ENCODE results near the gene GRIP1. TPM values are rescaled to one million over a fixed set of nuclear protein-coding genes. Genes with fewer than 3 reads are reported as not detected.

Gene GRIP1
- total and polyA plus RNA-seq, 2 experiments from 2014 or later, result 7.7 TPM

- Histone ChIP-seq H3K9me2 (replicated peaks; ENCODE audit: insufficient read depth) (no peaks in the 10 kb centered on the region), H3K4me1 (ENCODE audit: insufficient read depth) (no peaks in the 10 kb centered on the region), H3K4me2 (no peak overlapping the region), H3K9me3 (ENCODE audit: low read depth) (no peaks in the 10 kb centered on the region), H4K20me1 (ENCODE audit: insufficient read depth, poor library complexity, severe bottlenecking) (no peaks in the 10 kb centered on the region), H3K36me3 (replicated peaks; ENCODE audit: insufficient read depth, low read depth) (no peaks in the 10 kb centered on the region), H3K79me2 (no peaks in the 10 kb centered on the region), H3K27me3 (no peaks in the 10 kb centered on the region), H3K4me3 (no peak overlapping the region), H2AFZ (no peak overlapping the region), H3K27ac (no peak overlapping the region)
- TF ChIP-seq EZH2 (IDR thresholded peaks at IDR 0.05; ENCODE audit: borderline replicate concordance) (no peak), EZH2phosphoT487 (IDR thresholded peaks at IDR 0.05; ENCODE audit: low read depth, severe bottlenecking, unreplicated experiment) (no peak), CTCF (IDR thresholded peaks at IDR 0.05; ENCODE audit: poor library complexity) (no peak)
- 82% methylated on average over 1 of the region's 1 CpG for WGBS (ENCODE audit: low lambda C conversion rate, missing lambda C conversion rate)
- no peak for DNase-seq (ENCODE audit: low spot score)
Observed at GRCh38 chr12:66331814-66332213, 347.1 kb downstream of the GRIP1 start.

- H3K4me2 ChIP-seq, result no peak overlapping the region
- no peak for DNase-seq (ENCODE audit: low spot score)
- H3K9me2 ChIP-seq (replicated peaks; ENCODE audit: insufficient read depth), result no peaks in the 10 kb centered on the region
- TF ChIP-seq EZH2 (IDR thresholded peaks at IDR 0.05; ENCODE audit: borderline replicate concordance), result no peak
- no peak for TF ChIP-seq EZH2phosphoT487 (IDR thresholded peaks at IDR 0.05; ENCODE audit: low read depth, severe bottlenecking, unreplicated experiment)
- no peak for TF ChIP-seq CTCF (IDR thresholded peaks at IDR 0.05; ENCODE audit: poor library complexity)
- no peaks in the 10 kb centered on the region for H3K27me3 ChIP-seq
- 98% methylated on average over 13 of the region's 13 CpGs for WGBS (ENCODE audit: low lambda C conversion rate, missing lambda C conversion rate)
- H2AFZ ChIP-seq, result no peak overlapping the region
- no peaks in the 10 kb centered on the region for H4K20me1 ChIP-seq (ENCODE audit: insufficient read depth, poor library complexity, severe bottlenecking)
- no peaks in the 10 kb centered on the region for H3K79me2 ChIP-seq
- no peak overlapping the region for H3K27ac ChIP-seq
- no peak overlapping the region for H3K4me3 ChIP-seq
- no peaks in the 10 kb centered on the region for H3K9me3 ChIP-seq (ENCODE audit: low read depth)
- H3K4me1 ChIP-seq (ENCODE audit: insufficient read depth), result no peaks in the 10 kb centered on the region
- H3K36me3 ChIP-seq (replicated peaks; ENCODE audit: insufficient read depth, low read depth), result no peaks in the 10 kb centered on the region
Observed at GRCh38 chr12:66331016-66331415, 347.9 kb downstream of the GRIP1 start.

GRCh38 chr12:66329941-66330340, 348.9 kb downstream of the GRIP1 start:
- Histone ChIP-seq H3K4me2 (no peak overlapping the region), H3K9me2 (replicated peaks; ENCODE audit: insufficient read depth) (no peaks in the 10 kb centered on the region), H3K27me3 (no peaks in the 10 kb centered on the region), H3K27ac (no peak overlapping the region), H3K36me3 (replicated peaks; ENCODE audit: insufficient read depth, low read depth) (no peaks in the 10 kb centered on the region), H4K20me1 (ENCODE audit: insufficient read depth, poor library complexity, severe bottlenecking) (no peaks in the 10 kb centered on the region), H3K9me3 (ENCODE audit: low read depth) (no peaks in the 10 kb centered on the region), H3K79me2 (no peaks in the 10 kb centered on the region), H3K4me1 (ENCODE audit: insufficient read depth) (no peaks in the 10 kb centered on the region), H3K4me3 (no peak overlapping the region), H2AFZ (no peak overlapping the region)
- TF ChIP-seq EZH2phosphoT487 (IDR thresholded peaks at IDR 0.05; ENCODE audit: low read depth, severe bottlenecking, unreplicated experiment) (no peak), CTCF (IDR thresholded peaks at IDR 0.05; ENCODE audit: poor library complexity) (no peak), EZH2 (IDR thresholded peaks at IDR 0.05; ENCODE audit: borderline replicate concordance) (no peak)
- no peak for DNase-seq (ENCODE audit: low spot score)
- WGBS (ENCODE audit: low lambda C conversion rate, missing lambda C conversion rate), result 95% methylated on average over 5 of the region's 5 CpGs

- Histone ChIP-seq H3K27me3 (no peaks in the 10 kb centered on the region), H3K36me3 (replicated peaks; ENCODE audit: insufficient read depth, low read depth) (no peaks in the 10 kb centered on the region), H3K9me3 (ENCODE audit: low read depth) (no peaks in the 10 kb centered on the region), H3K9me2 (replicated peaks; ENCODE audit: insufficient read depth) (no peaks in the 10 kb centered on the region), H2AFZ (no peak overlapping the region), H3K27ac (no peak overlapping the region), H4K20me1 (ENCODE audit: insufficient read depth, poor library complexity, severe bottlenecking) (no peaks in the 10 kb centered on the region), H3K4me3 (no peak overlapping the region), H3K4me1 (ENCODE audit: insufficient read depth) (no peaks in the 10 kb centered on the region), H3K79me2 (no peaks in the 10 kb centered on the region), H3K4me2 (no peak overlapping the region)
- WGBS (ENCODE audit: low lambda C conversion rate, missing lambda C conversion rate), result 85% methylated on average over 1 of the region's 1 CpG
- TF ChIP-seq EZH2 (IDR thresholded peaks at IDR 0.05; ENCODE audit: borderline replicate concordance) (no peak), CTCF (IDR thresholded peaks at IDR 0.05; ENCODE audit: poor library complexity) (no peak)
- DNase-seq (ENCODE audit: low spot score), result no peak
Observed at GRCh38 chr12:66323017-66323416, 355.9 kb downstream of the GRIP1 start.

Measured in hepatocyte (in vitro differentiated cells).